Kidney (tissue), 19 donors: ENCODE measurements around the gene TBC1D3B. TPM values are rescaled to one million over a fixed set of nuclear protein-coding genes. Genes with fewer than 3 reads are reported as not detected.
"Not testable (repeated sequence)": the region's sequence is repeated elsewhere in the genome, so short reads cannot be mapped to it uniquely, and the experiment has no call there.

Experiments
- DNase-seq, 5 donors: peaks; one replicate each; pipeline ENCODE4 v3.0.0-alpha.2; 2013 to 2020
- FAIRE-seq: peaks from 2 replicates; lab custom pipeline; 2012; peaks lifted over from hg19 to GRCh38; lab: Jason Lieb, UNC
- H3K27ac ChIP-seq, 2 donors: one replicate each; pipeline ENCODE4 v1.7.0; 2013; ENCODE audit warnings: low read depth in 2 of 2, low read length in 2 of 2, inconsistent platforms in 1 of 2
- H3K27me3 ChIP-seq: one replicate; pipeline ENCODE4 v1.7.1; 2013; ENCODE audit warnings: low read length, inconsistent platforms; ENCODE audit not compliant: control insufficient read depth, insufficient read depth
- H3K36me3 ChIP-seq, 3 donors: one replicate each; pipeline versions ENCODE4 v1.7.0 to v1.7.1; 2013; ENCODE audit warnings: low read length in 3 of 3, control low read depth in 1 of 3, inconsistent platforms in 1 of 3; ENCODE audit not compliant: insufficient read depth in 3 of 3, control insufficient read depth in 2 of 3
- H3K4me1 ChIP-seq, 3 donors: one replicate each; pipeline versions ENCODE4 v1.7.0 to v1.7.1; 2013; ENCODE audit warnings: low read length in 3 of 3, inconsistent platforms in 1 of 3, low read depth in 1 of 3; ENCODE audit not compliant: control insufficient read depth in 2 of 3, insufficient read depth in 2 of 3
- H3K4me3 ChIP-seq, 3 donors: one replicate each; pipeline versions ENCODE4 v1.7.0 to v1.8.1; 2013; ENCODE audit warnings: low read length in 3 of 3, control low read depth in 1 of 3, inconsistent platforms in 1 of 3
- H3K9ac ChIP-seq, 3 donors: one replicate each; pipeline versions ENCODE4 v1.7.0 to v1.7.1; 2013; ENCODE audit warnings: low read length in 3 of 3, control low read depth in 1 of 3, inconsistent platforms in 1 of 3
- H3K9me3 ChIP-seq, 3 donors: one replicate each; pipeline versions ENCODE4 v1.7.0 to v1.7.1; 2013; ENCODE audit warnings: low read length in 3 of 3, control low read depth in 1 of 3, inconsistent platforms in 1 of 3; ENCODE audit not compliant: control insufficient read depth in 2 of 3, insufficient read depth in 1 of 3
- intact Hi-C: fragments of 100-400 bp; cut with DNase I; formaldehyde crosslinking; loops from one replicate; pipeline ENCODE4 v1.11.1; 2022
- long read RNA-seq, 10 donors: library from polyadenylated mRNA in 1 of 10; unstranded in 1 of 10; transcript quantifications; one replicate each; pipeline ENCODE4 v2.0.0 and lab custom pipeline, GENCODE V29; 2021 to 2026
- polyA plus RNA-seq: library from polyadenylated mRNA; stranded (reverse); fragments of 350-450 nt; fragmentation: Illumina TruSeq; extraction: RNeasy Lipid Tissue Mini Kit (QIAGEN cat#74804); gene quantifications from one replicate; pipeline ENCODE4 v1.2.3, GENCODE V29; 2014; ENCODE audit warnings: low read depth, low replicate concordance; ENCODE audit not compliant: insufficient read depth
- total RNA-seq: library from RNA; stranded (reverse); fragmentation: NEBNext Ultra II Directional; extraction: Animal tissue kit (Norgen Biotek cat#: 25700); gene quantifications from one replicate; pipeline ENCODE4 v1.2.1, GENCODE V29; 2021
- donor health status: control.
- donor health status: control.
- donor health status: DM: yes; HTN: yes; CAD: no.
- donor health status: Normal renal cell carcinoma (clear cell type).

TBC1D3B gene
- total RNA-seq (7.7 TPM), polyA plus RNA-seq (1.3 TPM)
- long read RNA-seq, donor 1 = 0 reads
- long read RNA-seq, donor 2 = 0 reads
- long read RNA-seq, donor 3 = 0 reads
- long read RNA-seq, donor 4 = 0 reads
- long read RNA-seq, donor 5 = 0 reads
- long read RNA-seq, donor 6 = 0 reads
- long read RNA-seq, donor 7 = 0 reads
- long read RNA-seq, donor 8 = 0 reads
- long read RNA-seq, donor 9 = 0 reads
- long read RNA-seq, donor 10 = 0 reads

- H3K27ac ChIP-seq, H3K27me3 ChIP-seq, H3K4me1 ChIP-seq, H3K36me3 ChIP-seq, DNase-seq, intact Hi-C loops, H3K9me3 ChIP-seq, H3K4me3 ChIP-seq, H3K9ac ChIP-seq, FAIRE-seq: not testable (repeated sequence)
These were observed at the start of gene TBC1D3B for GRCh38 chr17:36176536-36176935. TBC1D3B (minus strand) TSS chr17:36176636; CDS start chr17:36175050, 1,586 bp downstream.

DNA sequence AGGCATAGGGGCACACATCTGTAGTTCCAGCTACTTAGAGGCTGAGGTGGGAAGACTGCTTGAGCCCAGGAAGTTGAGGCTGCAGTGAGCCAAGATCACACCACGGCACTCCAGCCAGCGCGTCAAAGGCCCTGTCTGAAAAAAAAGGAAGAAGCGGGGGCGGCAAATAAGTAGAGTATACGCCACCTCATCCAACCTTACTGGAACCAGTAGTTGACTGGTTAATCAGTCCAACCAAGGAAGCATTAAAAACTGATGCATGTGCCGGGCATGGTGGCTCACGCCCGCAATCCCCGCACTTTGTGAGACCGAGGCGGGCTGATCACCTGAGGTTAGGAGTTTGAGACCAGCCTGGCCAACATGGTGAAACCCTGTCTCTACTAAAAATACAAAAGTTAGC is 46.5 kb upstream of the TBC1D3B start:
- H3K27me3 ChIP-seq, H3K36me3 ChIP-seq, H3K9me3 ChIP-seq, intact Hi-C loops, DNase-seq, H3K4me1 ChIP-seq, FAIRE-seq, H3K4me3 ChIP-seq, H3K9ac ChIP-seq, H3K27ac ChIP-seq: not testable (repeated sequence)

- H3K9me3 ChIP-seq, H3K36me3 ChIP-seq, H3K27ac ChIP-seq, H3K9ac ChIP-seq, DNase-seq, H3K27me3 ChIP-seq, H3K4me3 ChIP-seq, intact Hi-C loops, H3K4me1 ChIP-seq, FAIRE-seq: not testable (repeated sequence)
These were observed 45.2 kb upstream of the TBC1D3B start for GRCh38 chr17:36221581-36222100.

DNA sequence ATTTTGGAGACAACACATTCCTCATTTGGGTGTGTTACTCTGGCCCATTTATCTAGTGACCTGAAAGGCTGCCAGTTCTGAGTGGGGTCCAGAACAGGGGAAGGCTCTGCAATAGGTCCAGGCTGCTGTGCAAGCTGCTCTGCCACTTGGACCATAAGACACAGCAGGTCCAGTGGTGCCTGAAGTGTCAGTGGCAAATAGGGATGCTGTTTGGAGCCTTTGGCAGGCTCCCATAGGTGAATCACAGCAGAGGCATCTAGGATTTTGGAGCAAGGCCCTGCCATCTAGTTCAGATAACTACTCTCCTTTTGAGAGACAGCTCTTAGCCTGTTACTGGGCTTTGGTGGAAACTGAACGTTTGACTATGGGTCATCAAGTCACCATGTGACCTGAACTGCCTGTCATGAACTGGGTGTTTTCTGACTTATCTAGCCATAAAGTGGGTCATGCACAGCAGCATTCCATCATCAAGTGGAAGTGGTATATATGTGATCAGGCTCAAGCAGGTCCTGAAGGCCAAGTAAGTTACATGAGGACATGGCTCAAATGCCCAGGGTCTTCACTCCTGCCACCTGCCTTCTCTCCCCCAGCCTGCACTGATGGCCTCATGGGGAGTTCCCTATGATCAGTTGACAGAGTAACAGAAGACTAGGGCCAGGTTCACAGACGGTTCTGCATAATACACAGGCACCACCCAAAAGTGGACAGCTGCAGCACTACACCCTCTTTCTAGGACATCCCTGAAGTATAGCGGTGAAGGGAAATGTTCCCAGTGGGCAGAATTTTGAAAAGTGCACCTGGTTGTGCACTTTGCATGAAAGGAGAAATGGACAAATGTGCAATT is 44.5 kb upstream of the TBC1D3B start:
- H3K27ac ChIP-seq, intact Hi-C loops, FAIRE-seq, H3K4me1 ChIP-seq, H3K9ac ChIP-seq, H3K36me3 ChIP-seq, H3K4me3 ChIP-seq, H3K27me3 ChIP-seq, H3K9me3 ChIP-seq, DNase-seq: not testable (repeated sequence)

DNA sequence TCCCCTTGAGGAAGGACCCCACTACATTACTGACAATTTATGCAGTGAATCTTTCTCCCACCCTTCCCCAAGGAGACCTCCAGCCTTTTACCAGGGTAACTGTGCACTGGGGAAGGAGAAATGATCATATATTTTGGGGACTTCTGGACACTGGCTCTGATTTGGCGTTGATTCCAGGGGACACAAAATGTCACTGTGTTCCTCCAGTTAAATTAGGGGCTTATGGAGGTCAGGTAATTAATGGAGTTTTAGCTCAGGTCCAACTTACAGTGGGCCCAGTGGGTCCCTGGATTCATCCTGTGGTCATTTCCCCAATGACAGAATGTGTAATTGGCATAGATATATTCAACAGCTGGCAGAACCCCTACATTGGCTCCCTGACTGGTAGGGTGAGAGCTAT is 43.1 kb upstream of the TBC1D3B start:
- FAIRE-seq, intact Hi-C loops: not testable (repeated sequence)

GRCh38 chr17:36215406-36216308 is 39.2 kb upstream of the TBC1D3B start:
- H3K4me1 ChIP-seq, H3K27ac ChIP-seq, H3K36me3 ChIP-seq, DNase-seq, H3K9ac ChIP-seq, intact Hi-C loops, H3K9me3 ChIP-seq, FAIRE-seq, H3K4me3 ChIP-seq: not testable (repeated sequence)
- peaks cover 11% of the 10 kb centered on the region for H3K27me3 ChIP-seq

More for the DNA sequence above, 43.1 kb upstream of the TBC1D3B start:
- not testable (repeated sequence) for DNase-seq, H3K9me3 ChIP-seq, H3K9ac ChIP-seq, H3K4me3 ChIP-seq, H3K36me3 ChIP-seq, H3K27me3 ChIP-seq, H3K27ac ChIP-seq, H3K4me1 ChIP-seq
